ENCODE measurements around the gene PIM1.

DNA sequence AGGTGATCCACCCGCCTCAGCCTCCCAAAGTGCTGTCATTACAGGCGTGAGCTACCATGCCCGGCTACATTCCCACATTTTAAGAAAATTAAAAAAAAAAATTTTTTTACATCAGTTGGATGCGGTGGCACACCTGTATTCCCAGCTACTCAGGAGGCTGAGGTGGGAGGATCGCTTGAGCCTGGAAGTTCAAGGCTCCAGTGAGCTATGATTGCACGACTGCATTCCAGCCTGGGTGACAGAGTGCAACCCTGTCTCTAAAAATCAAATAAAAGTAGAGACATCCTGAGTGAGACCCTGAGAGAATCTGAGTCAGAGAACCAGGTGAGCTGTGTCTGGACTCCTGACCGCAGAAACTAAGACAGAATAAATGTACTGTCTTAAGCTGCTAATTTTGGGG lies 38.8 kb downstream of the PIM1 start:
- TF ChIP-seq CTCF (IDR thresholded peaks at IDR 0.05 in 8 of 11, conservative IDR thresholded peaks at IDR 0.05 in 3 of 11) (peak in 2 of 11 experiments; percentile 9), POLR2A (IDR thresholded peaks at IDR 0.05) (no peak), POLR2AphosphoS5 (IDR thresholded peaks at IDR 0.05) (no peak)
